Gastrocnemius medialis (tissue), 4 donors: ENCODE results near the gene ATRNL1. TPM values are rescaled to one million over a fixed set of nuclear protein-coding genes. Genes with fewer than 3 reads are reported as not detected.

Experiments used
- ATAC-seq, 2 donors: fragments of 150-250 bp; one replicate each; pipeline ENCODE4 v1.9.1; 2016
- DNase-seq, 2 donors: peaks; one replicate each; pipeline ENCODE4 v3.0.0-alpha.2; 2019
- H3K27ac ChIP-seq, 4 donors: fragments of 200-600 bp; sonication (generic); 1 replicate in 1 of 4; 2 replicates in 3 of 4; pipeline ENCODE4 v1.5.1; 2016 to 2018; ENCODE audit warnings: mild to moderate bottlenecking in 2 of 4, moderate library complexity in 1 of 4
- H3K27me3 ChIP-seq, 3 donors: fragments of 200-600 bp; sonication (generic) in 2 of 3; 1 replicate in 1 of 3; 2 replicates in 2 of 3; pipeline versions ENCODE4 v1.5.1 to v1.6.0; 2016 to 2019; ENCODE audit warnings: mild to moderate bottlenecking in 1 of 3, moderate library complexity in 1 of 3
- H3K36me3 ChIP-seq, 2 donors: fragments of 200-600 bp; sonication (generic) in 1 of 2; one replicate each; pipeline ENCODE4 v1.5.1; 2017 to 2018
- H3K4me1 ChIP-seq, 2 donors: fragments of 200-600 bp; sonication (generic) in 1 of 2; one replicate each; pipeline ENCODE4 v1.5.1; 2016 to 2017; ENCODE audit warnings: mild to moderate bottlenecking in 2 of 2
- H3K4me3 ChIP-seq, 4 donors: fragments of 200-600 bp; sonication (generic) in 3 of 4; 1 replicate in 1 of 4; 2 replicates in 3 of 4; pipeline ENCODE4 v1.5.1; 2016 to 2019; ENCODE audit warnings: mild to moderate bottlenecking in 2 of 4
- H3K9me3 ChIP-seq, 3 donors: fragments of 200-600 bp; sonication (generic) in 2 of 3; 1 replicate in 1 of 3; 2 replicates in 2 of 3; pipeline ENCODE4 v1.5.1; 2016 to 2019
- CTCF ChIP-seq, 5 experiments: fragments of 450-650 bp in 3 of 5; fragments of 200-600 bp in 2 of 5; sonication (generic) in 2 of 5; IDR thresholded peaks in 4 of 5; conservative IDR thresholded peaks in 1 of 5; 1 replicate in 4 of 5; 2 replicates in 1 of 5; pipeline ENCODE4 v1.5.1; 2016 to 2019; ENCODE audit warnings: antibody characterized with exemption in 5 of 5, mild to moderate bottlenecking in 3 of 5, moderate library complexity in 3 of 5
- POLR2A ChIP-seq, 2 donors: fragments of 450-650 bp; IDR thresholded peaks; one replicate each; pipeline ENCODE4 v1.6.1; 2017; ENCODE audit warnings: antibody characterized with exemption in 2 of 2, mild to moderate bottlenecking in 2 of 2, moderate library complexity in 2 of 2
- in situ Hi-C, 4 donors: fragments of 200-750 bp; cut with MboI; loops; one replicate each; pipeline versions ENCODE4 v1.15.0 to v1.8.0; 2017; ENCODE audit warnings: low sequenced_read_pairs in 4 of 4
- intact Hi-C: fragments of 100-400 bp; cut with DNase I; formaldehyde crosslinking; loops from one replicate; pipeline ENCODE4 v1.15.1; 2023; ENCODE audit warnings: low total_unique reads
- total RNA-seq, 4 donors: library from RNA; depleted of rRNA; stranded (reverse); fragments of >200 nt; gene quantifications; one replicate each; pipeline versions ENCODE4 v1.1.0 to v1.2.3, GENCODE V29; 2016

Gene ATRNL1
- total RNA-seq, 4 donors from 2014 or later, result 1.6 to 10.8 (median 3.8) TPM

GRCh38 chr10:115882021-115882420 lies 788.9 kb downstream of the ATRNL1 start:
- DNase-seq (no peak), ATAC-seq (no peak)
- intact Hi-C loops, result no loop called here
- in situ Hi-C loops, result no loop called here
- no peaks in the 10 kb centered on the region for H3K27me3 ChIP-seq
- H3K4me1 ChIP-seq, result no peaks in the 10 kb centered on the region
- H3K9me3 ChIP-seq, result no peaks in the 10 kb centered on the region
- no peaks in the 10 kb centered on the region for H3K36me3 ChIP-seq
- no peak overlapping the region for H3K27ac ChIP-seq
- H3K4me3 ChIP-seq, result no peak overlapping the region
- TF ChIP-seq CTCF (IDR thresholded peaks at IDR 0.05 in 4 of 5, conservative IDR thresholded peaks at IDR 0.05 in 1 of 5) (no peak), POLR2A (IDR thresholded peaks at IDR 0.05) (no peak)

- Histone ChIP-seq H3K36me3 (no peaks in the 10 kb centered on the region), H3K27me3 (no peaks in the 10 kb centered on the region), H3K27ac (no peak overlapping the region), H3K4me3 (no peak overlapping the region), H3K9me3 (no peaks in the 10 kb centered on the region), H3K4me1 (no peaks in the 10 kb centered on the region)
- in situ Hi-C loops, result no loop called here
- TF ChIP-seq CTCF (IDR thresholded peaks at IDR 0.05 in 4 of 5, conservative IDR thresholded peaks at IDR 0.05 in 1 of 5), result no peak
- no peak for TF ChIP-seq POLR2A (IDR thresholded peaks at IDR 0.05)
- DNase-seq, result no peak
- intact Hi-C loops, result no loop called here
- ATAC-seq, result no peak
Observed at GRCh38 chr10:115883372-115883771, 790.2 kb downstream of the ATRNL1 start.

- H3K9me3 ChIP-seq, result no peaks in the 10 kb centered on the region
- no peaks in the 10 kb centered on the region for H3K27me3 ChIP-seq
- in situ Hi-C loops (no loop called here), intact Hi-C loops (no loop called here)
- TF ChIP-seq CTCF (IDR thresholded peaks at IDR 0.05 in 4 of 5, conservative IDR thresholded peaks at IDR 0.05 in 1 of 5), result no peak
- TF ChIP-seq POLR2A (IDR thresholded peaks at IDR 0.05), result no peak
- H3K4me1 ChIP-seq, result no peaks in the 10 kb centered on the region
- no peak overlapping the region for H3K4me3 ChIP-seq
- no peak for ATAC-seq
- no peak for DNase-seq
- no peaks in the 10 kb centered on the region for H3K36me3 ChIP-seq
- no peak overlapping the region for H3K27ac ChIP-seq
Observed at GRCh38 chr10:115884331-115884730, 791.2 kb downstream of the ATRNL1 start.

- Histone ChIP-seq H3K36me3 (no peaks in the 10 kb centered on the region), H3K4me3 (no peak overlapping the region), H3K9me3 (no peaks in the 10 kb centered on the region), H3K27me3 (no peaks in the 10 kb centered on the region), H3K27ac (no peak overlapping the region), H3K4me1 (no peaks in the 10 kb centered on the region)
- ATAC-seq (no peak), DNase-seq (no peak)
- in situ Hi-C loops (no loop called here), intact Hi-C loops (no loop called here)
- TF ChIP-seq CTCF (IDR thresholded peaks at IDR 0.05 in 4 of 5, conservative IDR thresholded peaks at IDR 0.05 in 1 of 5) (no peak), POLR2A (IDR thresholded peaks at IDR 0.05) (no peak)
Observed at GRCh38 chr10:115895166-115895565, 802.0 kb downstream of the ATRNL1 start.

GRCh38 chr10:115898242-115898641 lies 805.1 kb downstream of the ATRNL1 start:
- H3K36me3 ChIP-seq, result no peaks in the 10 kb centered on the region
- no peaks in the 10 kb centered on the region for H3K4me1 ChIP-seq
- no peaks in the 10 kb centered on the region for H3K9me3 ChIP-seq
- no peak for DNase-seq
- intact Hi-C loops (no loop called here), in situ Hi-C loops (no loop called here)
- H3K27ac ChIP-seq, result no peak overlapping the region
- H3K27me3 ChIP-seq, result no peaks in the 10 kb centered on the region
- ATAC-seq, result no peak
- TF ChIP-seq POLR2A (IDR thresholded peaks at IDR 0.05), result no peak
- TF ChIP-seq CTCF (IDR thresholded peaks at IDR 0.05 in 4 of 5, conservative IDR thresholded peaks at IDR 0.05 in 1 of 5), result no peak
- H3K4me3 ChIP-seq, result no peak overlapping the region
